T-helper 9 cell (primary cell): ENCODE results near the gene SLC39A11.
"Not testable (repeated sequence)": the region's sequence is repeated elsewhere in the genome, so short reads cannot be mapped to it uniquely, and the experiment has no call there.

Source experiments
- DNase-seq: peaks from one replicate; pipeline ENCODE4 v3.0.0-alpha.2; 2020

SLC39A11 gene

GRCh38 chr17:72822358-72823023, 270.0 kb downstream of the SLC39A11 start:
- DNase-seq: no peak

DNA sequence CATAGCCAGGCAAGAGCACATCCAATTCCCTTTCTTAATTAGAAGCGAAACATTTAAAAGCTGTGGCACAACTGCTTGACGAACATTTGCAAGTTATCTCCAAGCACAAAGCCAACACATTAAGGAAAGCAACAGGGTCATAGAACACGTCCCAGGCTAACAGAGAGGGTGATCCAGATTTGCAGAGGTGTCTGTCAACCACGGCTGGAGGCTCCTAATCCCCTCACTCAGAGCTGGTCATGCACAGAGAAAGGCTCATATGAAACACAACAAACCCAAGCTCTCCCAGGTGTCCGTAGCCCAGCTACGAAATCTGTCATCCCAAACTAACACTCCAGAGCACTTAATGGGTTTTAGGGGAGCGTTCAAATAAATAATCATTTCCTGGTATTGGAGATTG, 276.1 kb downstream of the SLC39A11 start:
- no peak for DNase-seq

GRCh38 chr17:72813481-72813880, 279.0 kb downstream of the SLC39A11 start:
- no peak for DNase-seq

GRCh38 chr17:72812823-72813222, 279.7 kb downstream of the SLC39A11 start:
- no peak for DNase-seq

DNA sequence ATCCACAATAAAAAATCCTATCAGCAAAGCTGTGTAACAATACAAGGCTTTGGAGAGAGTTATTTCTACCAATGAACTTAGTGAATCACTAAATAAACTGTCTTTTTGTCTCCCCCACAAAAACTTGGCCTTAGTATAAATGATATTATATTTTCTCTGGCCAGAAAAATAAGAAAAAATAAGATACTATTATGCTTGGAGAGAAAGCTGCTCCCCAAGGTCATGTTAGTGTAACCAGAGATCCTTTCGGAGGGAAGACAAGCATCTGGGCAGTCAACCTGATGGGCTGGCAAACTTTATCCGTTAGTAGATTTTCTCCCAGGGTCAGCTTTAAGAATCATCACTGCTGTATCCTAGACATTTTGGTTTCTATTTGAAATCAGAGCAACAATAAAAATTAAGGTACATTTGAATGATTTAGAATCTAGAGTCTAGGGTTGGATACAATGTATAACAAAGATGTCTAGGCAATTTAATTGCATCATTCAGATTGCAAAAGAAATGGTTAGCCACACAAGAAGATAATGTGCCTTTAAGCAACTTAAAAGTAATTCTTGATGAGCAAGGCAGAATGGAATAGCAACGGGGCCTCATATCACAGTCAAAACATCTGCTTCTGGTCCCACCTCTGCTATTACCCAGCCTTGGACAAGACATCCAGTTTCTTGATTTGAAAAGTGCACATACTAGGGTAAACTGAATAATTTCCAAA, 280.4 kb downstream of the SLC39A11 start:
- DNase-seq: no peak

DNA sequence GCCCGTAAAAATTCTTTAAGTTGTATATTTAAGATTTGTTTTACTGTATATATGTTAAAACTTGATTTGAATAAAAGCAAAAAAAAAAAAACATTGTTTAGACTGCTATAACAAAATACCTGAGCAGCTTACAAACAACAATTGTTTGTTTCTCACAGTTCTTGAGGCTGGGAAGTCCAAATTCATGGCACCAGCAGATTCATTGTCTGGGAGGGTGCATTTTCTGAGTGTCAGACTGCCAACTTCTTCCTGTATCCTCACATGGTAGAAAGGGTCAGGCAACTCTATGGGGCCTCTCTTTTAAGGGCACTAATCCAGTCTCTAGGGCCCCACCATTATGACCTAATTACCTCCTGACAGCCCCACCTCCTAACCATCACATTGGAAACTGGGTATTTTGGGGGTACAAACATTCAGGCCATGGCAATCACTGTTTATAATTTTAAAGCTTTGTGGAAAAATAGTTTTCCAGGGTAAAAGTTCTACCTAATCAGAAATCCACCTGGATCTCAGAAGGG, 281.4 kb downstream of the SLC39A11 start:
- no peak for DNase-seq

- DNase-seq: no peak
Measured at GRCh38 chr17:72806011-72806410, 286.5 kb downstream of the SLC39A11 start.

GRCh38 chr17:72804949-72805707, 287.4 kb downstream of the SLC39A11 start:
- DNase-seq: no peak

DNA sequence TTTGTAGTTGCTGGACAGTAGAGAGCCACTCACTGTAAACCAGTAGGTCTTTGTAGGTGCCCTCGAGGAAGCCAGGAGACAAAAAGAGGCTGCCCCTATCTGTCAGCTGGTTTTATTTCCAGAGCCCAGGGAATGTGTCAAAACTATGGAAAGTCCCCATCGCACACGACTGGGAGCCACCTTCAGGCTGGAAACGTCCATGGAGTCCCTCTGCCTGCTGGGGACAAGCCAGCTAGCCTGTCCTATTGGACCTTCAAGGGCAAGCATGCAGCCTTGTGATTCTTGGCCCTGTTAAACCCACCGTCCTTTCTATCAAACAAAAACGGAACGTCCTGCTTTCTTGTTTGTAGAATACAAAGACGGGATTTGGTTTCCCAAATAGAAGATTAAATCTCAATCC, 289.8 kb downstream of the SLC39A11 start:
- DNase-seq: no peak

GRCh38 chr17:72797142-72797541, 295.3 kb downstream of the SLC39A11 start:
- no peak for DNase-seq

DNA sequence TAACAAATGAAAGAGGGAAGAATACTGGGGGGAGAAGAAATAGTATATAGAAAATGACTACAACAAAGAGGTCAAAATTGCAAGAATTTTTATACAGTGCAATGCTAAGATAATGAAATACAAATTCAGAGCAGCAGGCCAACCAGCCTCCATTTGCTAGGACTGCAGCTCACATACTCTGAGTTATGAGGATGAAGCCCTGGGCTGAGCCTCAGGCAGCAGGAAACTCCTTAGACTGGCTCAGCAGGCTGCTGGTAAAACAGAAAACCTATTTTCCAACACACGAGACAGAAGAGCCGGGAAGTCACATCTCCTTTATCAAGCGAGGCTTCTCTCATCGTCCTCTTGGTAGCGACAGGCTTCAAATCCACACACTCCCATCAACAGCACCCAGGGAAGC, 296.5 kb downstream of the SLC39A11 start:
- no peak for DNase-seq

- no peak for DNase-seq
Measured at GRCh38 chr17:72794152-72794551, 298.3 kb downstream of the SLC39A11 start.

DNA sequence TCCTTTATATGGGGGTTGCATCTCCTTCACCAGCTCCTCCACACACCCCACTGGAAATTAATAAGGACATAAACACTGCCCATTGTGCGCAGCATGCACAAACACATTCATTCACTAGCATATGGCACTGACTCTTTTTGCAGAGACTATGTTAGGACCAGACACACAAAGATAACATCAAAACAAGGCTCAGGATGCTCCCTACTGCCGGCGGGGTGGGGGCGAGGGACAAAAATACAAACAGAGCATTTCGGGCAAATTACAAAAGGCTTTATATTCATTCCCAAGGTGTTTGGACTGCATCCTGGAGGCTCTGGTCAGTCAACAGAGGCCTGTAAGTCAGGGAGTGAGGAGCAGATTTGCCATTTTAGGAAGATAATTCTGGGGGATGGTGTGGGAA, 299.7 kb downstream of the SLC39A11 start:
- DNase-seq: no peak

- DNase-seq: no peak
Measured at GRCh38 chr17:72790190-72790589, 302.3 kb downstream of the SLC39A11 start.

- no peak for DNase-seq
Measured at GRCh38 chr17:72789711-72790110, 302.8 kb downstream of the SLC39A11 start.

GRCh38 chr17:72788950-72789585, 303.4 kb downstream of the SLC39A11 start:
- DNase-seq: no peak

DNA sequence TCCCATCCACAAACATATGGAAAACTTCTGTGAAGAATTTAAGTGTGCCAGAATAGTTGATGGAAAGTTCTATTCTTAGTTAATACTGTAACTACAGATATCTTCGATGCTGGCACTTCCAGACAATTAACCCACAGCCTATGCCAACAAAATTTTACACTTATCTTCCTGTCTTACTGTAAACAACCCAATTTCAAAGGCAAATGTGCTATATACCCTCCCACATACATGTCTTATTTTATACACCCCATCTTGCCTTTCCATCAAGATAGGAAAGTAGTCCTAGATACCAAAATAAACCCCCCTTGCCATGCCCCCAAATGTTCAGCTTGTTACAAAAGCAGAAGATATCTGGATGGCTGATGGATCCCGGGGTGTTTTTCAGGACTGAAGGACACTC, 306.3 kb downstream of the SLC39A11 start:
- no peak for DNase-seq

DNA sequence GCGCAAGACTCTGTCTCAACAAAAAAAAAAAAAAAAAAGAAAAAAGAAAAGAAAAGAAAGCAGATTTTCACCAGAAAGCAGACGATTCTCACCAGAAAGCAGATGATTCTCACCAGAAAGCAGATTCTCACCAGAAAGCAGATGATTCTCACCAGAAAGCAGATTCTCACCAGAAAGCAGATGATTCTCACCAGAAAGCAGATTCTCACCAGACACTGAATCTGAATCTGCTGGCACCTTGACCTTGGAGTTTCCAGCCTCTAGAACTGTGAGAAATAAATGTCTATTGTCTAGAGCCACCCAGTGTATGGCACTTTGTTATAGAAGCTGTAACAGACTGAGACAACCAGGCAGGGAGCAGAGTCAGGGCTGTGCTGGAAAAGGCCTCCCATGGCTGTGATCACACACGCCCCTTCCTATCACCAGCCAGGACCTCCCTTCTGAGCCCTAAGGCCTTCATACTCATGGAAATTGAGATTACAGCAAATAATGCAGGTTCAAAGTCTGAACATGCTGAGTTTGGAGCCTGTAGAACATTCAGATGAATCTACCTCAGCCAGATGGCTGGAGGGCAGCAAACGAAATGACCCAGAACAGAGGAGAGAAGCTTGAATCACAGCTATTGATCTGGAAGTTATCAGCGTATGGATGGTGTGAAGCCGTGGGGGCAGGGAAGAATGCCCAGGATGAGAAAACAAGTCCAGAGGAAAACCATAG, 309.3 kb downstream of the SLC39A11 start:
- no peak for DNase-seq

- DNase-seq: not testable (repeated sequence)
Measured at GRCh38 chr17:72782437-72782836, 310.1 kb downstream of the SLC39A11 start.

GRCh38 chr17:72778169-72779151, 314.0 kb downstream of the SLC39A11 start:
- no peak for DNase-seq

DNA sequence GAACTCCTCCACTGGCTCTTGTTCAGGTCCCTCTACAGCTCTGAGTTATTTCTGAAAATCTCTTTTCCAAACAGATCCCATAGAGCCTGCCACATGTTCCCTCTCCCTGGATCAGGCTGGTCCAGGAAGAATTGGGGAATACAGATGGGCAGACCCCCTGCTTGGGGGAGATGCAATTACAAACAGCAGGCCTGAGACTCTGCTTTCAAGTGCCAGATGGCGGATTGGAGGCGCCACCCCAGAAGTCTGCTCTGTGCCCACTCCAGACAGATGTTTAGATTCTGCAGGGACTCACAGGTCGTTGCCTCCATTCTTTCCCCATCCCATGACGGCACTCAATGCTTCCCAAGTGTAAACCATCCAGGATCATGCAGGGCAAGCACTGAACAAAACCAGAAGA, 316.6 kb downstream of the SLC39A11 start:
- no peak for DNase-seq
